Measurements from ENCODE around the gene NIPBL. TPM values are rescaled to one million over a fixed set of nuclear protein-coding genes. Genes with fewer than 3 reads are reported as not detected.
"Not testable (repeated sequence)": the region's sequence is repeated elsewhere in the genome, so short reads cannot be mapped to it uniquely, and the experiment has no call there.

NIPBL gene
- polyA plus RNA-seq, 4 donors: 57.9 to 83.6 (median 73.0) TPM

- DNase-seq (ENCODE audit: low read depth in 4 of 4, low spot score in 3 of 4): not testable (repeated sequence)
Observed at GRCh38 chr5:36901077-36901476, 24.5 kb downstream of the NIPBL start.

DNA sequence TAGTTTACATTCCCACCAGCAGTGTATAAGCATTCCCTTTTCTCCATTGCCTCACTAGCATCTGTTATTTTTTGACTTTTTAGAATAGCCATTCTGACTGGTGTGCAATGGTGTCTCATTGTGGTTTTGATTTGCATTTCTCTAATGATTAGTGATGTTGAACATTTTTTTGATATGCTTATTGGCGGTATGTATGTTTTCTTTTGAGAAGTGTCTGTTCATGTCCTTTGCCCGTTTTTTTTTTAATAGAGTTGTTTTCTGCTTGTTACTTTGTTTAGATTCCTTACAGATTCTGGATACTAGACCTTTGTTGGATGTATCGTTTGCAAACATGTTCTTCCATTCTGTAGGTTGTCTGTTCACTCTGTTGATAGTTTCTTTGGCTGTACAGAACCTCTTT lies 25.3 kb downstream of the NIPBL start:
- no peak for DNase-seq (ENCODE audit: low read depth in 4 of 4, low spot score in 3 of 4)

DNA sequence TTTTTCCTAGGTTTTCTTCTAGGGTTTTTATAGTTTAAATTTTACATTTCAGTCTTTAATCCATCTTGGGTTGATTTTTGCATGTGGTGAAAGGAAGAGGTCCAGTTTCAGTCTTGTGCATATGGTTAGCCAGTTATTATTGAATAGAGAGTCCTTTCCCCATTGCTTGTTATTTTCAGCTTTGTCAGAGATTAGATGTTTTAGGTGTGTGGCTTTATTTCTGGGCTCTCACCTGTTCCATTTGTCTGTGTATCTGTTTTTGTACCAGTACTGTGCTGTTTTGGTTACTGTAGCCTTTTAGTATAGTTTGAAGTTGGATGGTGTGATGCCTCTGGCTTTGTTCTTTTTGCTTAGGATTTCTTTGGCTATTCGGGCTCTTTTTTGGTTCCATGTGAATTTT lies 25.8 kb downstream of the NIPBL start:
- no peak for DNase-seq (ENCODE audit: low read depth in 4 of 4, low spot score in 3 of 4)

DNA sequence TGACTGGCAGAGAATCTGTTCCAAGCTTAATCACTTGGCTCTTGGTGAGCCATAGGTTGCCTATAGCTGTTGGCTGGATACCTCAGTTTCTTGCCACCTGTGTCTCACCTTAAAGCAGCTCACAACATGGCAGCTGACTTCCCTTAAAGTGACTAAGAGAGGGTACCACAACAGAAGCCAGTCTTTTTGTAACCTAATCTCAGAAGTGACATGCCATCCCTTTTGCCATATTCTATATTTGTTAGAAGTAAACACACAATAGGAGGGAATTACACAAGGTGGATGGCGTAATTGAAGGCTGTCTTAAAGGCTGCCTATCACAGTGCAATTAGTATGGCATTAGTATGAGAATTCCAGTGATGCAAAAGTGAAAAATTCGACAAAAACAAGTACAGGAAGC lies 28.1 kb downstream of the NIPBL start:
- no peak for DNase-seq (ENCODE audit: low read depth in 4 of 4, low spot score in 3 of 4)

GRCh38 chr5:36908544-36909260 lies 32.1 kb downstream of the NIPBL start:
- DNase-seq (ENCODE audit: low read depth in 4 of 4, low spot score in 3 of 4): no peak

DNA sequence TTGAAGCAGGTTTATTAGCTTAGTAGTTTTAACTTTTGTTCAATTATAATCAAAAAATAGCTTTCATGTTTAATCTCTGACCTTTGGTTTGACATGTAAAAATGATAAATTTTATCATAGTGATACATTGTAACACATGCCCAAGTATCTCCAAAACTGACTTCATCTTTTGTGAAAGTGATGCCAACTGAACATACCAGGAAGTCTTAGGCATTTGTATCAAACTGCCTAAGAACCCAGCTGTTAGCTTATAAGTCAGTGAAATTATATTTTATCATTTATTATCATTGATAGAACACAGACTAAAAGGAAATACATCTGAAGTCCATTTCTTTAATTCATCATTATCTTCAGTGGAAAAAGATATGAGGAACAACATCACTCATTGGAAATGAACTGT lies 39.1 kb downstream of the NIPBL start:
- no peak for DNase-seq (ENCODE audit: low read depth in 4 of 4, low spot score in 3 of 4)

GRCh38 chr5:36916614-36917013 lies 40.0 kb downstream of the NIPBL start:
- not testable (repeated sequence) for DNase-seq (ENCODE audit: low read depth in 4 of 4, low spot score in 3 of 4)

- DNase-seq (ENCODE audit: low read depth in 4 of 4, low spot score in 3 of 4): not testable (repeated sequence)
Observed at GRCh38 chr5:36917358-36917757, 40.8 kb downstream of the NIPBL start.

GRCh38 chr5:36919238-36919637 lies 42.7 kb downstream of the NIPBL start:
- DNase-seq (ENCODE audit: low read depth in 4 of 4, low spot score in 3 of 4): no peak

DNA sequence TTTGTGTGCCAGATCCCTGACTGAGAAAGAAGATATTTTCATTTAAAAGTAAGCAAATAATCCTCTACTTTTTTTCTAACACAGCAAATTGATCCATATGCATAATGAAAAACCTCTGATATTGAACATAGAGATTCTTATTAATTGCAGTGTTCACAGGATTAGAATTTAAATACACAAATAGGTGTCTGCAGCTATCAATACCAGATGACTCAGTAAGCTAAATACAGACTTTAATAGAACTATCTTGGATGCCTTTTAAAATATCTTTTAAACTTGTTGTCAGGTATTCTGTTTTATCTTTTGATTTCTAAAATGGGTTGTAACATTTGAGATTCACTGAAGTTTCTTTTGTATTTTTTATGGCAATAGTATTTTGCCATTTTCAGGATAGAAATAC lies 43.1 kb downstream of the NIPBL start:
- DNase-seq (ENCODE audit: low read depth in 4 of 4, low spot score in 3 of 4): no peak

GRCh38 chr5:36928947-36929346 lies 52.4 kb downstream of the NIPBL start:
- DNase-seq (ENCODE audit: low read depth in 4 of 4, low spot score in 3 of 4): no peak

DNA sequence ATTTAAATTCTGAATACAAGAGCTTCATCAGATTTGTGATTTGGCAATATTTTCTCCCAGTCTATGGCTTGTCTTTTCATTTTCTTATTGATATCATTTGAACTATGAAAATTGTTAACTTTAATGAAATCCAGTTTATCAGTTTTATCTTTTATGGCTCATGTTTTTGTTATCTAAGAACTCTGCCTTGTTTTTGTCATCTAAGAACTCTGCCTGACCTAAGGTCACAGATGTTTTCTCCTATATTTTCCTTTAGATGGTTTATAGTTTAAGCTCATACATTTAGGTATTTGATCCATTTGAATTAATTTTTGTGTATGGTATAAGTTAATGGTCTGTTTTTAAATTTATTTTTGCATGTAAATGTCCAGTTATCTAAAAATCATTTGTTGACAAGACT lies 52.9 kb downstream of the NIPBL start:
- no peak for DNase-seq (ENCODE audit: low read depth in 4 of 4, low spot score in 3 of 4)

DNA sequence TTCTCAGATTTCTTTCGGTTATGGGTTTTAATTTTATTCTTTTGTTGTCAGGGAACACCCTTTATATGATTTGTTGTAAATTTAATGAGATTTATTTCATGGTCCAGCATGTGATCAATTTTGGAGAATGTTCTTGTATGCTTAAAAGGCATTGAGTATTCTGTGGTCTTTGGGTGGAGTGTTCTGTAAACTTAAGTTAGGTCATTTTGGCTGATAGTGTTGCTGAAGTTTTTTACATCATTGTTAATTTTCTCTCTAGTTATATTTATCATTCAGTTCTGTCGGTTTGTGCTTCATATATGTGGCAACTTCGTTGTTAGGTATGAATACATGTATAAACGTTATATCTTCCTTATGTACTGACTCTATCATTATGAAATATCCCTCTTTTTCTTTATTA lies 55.5 kb downstream of the NIPBL start:
- DNase-seq (ENCODE audit: low read depth in 4 of 4, low spot score in 3 of 4): no peak

DNA sequence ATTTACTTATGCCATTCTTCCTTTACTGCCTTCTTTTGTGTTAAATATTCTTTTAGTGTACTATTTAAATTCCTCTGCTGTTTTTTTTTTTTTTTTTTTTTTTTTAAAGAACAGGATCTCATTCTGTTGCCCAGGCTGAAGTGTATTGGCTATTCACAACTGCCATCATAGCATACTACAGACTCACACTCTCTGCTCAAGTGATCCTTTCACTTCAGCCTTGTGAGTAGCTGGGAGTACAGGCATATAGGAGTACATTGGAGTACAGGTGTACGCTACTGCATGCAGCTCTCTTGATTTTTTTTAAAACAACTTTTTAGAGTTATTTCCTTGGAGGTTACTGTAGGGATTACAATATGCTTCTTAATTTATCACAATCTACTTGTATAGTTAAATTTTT lies 56.1 kb downstream of the NIPBL start:
- no peak for DNase-seq (ENCODE audit: low read depth in 4 of 4, low spot score in 3 of 4)

GRCh38 chr5:36934740-36935356 lies 58.3 kb downstream of the NIPBL start:
- no peak for DNase-seq (ENCODE audit: low read depth in 4 of 4, low spot score in 3 of 4)

DNA sequence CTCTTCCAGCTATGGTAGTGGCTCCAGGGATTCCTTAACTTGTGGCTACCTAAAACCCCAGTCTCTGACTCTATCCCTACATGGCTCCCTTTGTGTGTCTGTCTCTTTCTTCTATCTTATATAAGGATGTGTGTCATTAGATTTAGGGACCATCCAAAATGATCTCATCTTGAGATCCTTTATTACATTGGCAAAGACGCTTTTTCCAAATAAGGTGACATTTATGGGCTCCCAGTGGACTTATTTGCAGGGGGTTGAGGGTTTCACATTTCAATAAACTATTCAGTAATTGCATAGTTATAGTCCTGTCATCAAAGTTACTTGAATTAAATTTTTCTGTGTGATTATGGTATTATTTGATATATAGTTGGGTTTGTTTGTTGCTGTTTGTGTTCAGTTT lies 59.2 kb downstream of the NIPBL start:
- no peak for DNase-seq (ENCODE audit: low read depth in 4 of 4, low spot score in 3 of 4)

DNA sequence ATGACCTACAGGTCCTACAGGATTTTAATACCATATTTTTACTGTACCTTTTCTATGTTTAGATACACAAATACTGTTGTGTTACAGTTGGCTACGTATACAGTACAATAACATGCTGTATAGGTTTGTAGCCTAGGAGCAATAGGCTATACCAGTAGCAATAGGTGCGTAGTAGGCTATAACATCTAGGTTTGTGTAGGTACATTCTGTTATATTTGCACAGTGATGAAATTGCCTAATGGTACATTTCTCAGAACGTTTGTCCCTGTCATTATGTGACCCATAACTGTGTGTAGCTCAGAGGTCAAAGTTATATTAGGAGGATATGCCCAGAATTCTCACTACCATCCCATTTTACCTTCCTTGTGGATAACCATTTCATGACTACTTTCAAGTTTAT lies 59.7 kb downstream of the NIPBL start:
- DNase-seq (ENCODE audit: low read depth in 4 of 4, low spot score in 3 of 4): no peak

- no peak for DNase-seq (ENCODE audit: low read depth in 4 of 4, low spot score in 3 of 4)
Observed at GRCh38 chr5:36938129-36938528, 61.6 kb downstream of the NIPBL start.

DNA sequence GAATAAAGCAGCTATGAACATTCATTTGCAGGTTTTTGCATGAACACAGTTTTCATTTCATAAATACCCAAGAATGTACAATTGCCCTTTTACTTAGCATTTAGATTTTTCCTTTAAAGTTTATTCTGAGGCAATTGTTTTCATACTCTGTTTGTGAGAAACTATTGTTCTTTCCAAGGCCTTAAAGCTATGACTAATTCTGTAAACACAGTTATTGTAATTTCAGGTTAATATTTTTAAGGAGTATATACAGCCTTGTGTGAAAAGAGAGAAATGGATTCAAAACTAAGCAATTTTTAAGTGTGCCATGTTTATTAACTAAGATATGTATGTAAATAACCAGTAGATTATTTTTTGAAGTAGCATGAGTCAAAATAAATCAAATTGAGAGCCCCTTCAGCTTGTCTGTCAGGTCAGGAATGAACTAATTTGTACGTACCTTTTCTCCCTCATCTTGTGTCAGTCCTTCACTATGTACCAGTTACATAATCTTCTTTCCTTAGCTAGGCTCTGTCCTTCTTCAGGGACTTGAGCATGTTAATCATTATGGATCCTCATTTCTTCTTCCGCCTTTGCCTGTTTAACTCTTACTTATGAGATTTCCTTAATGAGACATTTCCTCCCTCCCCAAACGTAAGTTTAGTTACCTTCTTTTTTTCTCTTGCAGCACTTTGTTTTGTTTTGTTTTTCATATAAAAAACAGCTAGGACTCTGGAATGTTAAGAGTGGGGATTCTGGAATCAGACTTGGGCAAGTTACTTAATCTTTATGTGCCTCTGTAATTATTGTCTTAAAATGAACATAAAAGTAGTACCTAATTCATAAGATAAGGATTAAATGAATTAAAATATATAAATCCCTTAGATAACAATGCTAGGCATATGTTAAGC lies 63.6 kb downstream of the NIPBL start:
- no peak for DNase-seq (ENCODE audit: low read depth in 4 of 4, low spot score in 3 of 4)

DNA sequence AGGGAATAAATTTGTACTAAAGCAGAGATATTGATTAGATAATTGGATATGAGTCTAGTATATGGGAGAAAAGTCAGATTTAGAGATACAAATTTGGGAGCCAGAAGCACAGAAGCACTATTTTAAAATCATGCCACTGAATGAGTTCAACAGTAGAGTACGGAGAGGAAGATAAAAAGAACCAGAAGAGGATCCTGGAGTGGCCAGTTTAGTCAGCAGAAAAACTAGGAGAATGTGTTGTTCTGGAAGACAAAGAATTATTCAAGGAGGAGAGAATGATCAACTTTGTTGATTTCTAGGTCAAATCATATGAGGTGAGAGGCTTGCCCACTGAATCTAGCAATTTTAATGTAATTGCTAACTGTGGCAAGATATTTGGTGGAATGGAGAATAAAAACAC lies 67.0 kb downstream of the NIPBL start:
- no peak for DNase-seq (ENCODE audit: low read depth in 4 of 4, low spot score in 3 of 4)

- no peak for DNase-seq (ENCODE audit: low read depth in 4 of 4, low spot score in 3 of 4)
Observed at GRCh38 chr5:36944024-36944423, 67.5 kb downstream of the NIPBL start.

Data from left renal pelvis (tissue), 4 donors.